ENCODE measurements around the gene ASTN2. TPM values are rescaled to one million over a fixed set of nuclear protein-coding genes. Genes with fewer than 3 reads are reported as not detected.

Gene ASTN2
- polyA plus RNA-seq, 2 of the 4 experiments (the other 2 are of a cell fraction): 5.8 to 11.6 TPM

- no peak overlapping the region for H3K4me2 ChIP-seq
- ChIA-PET CTCF (interaction anchor here (0.5 kb wide), 1 partner anchor 261 kb away, joined by 3 read pairs; no protein-coding TSS in a partner anchor), POLR2A (no interaction called here)
- no peak for DNase-seq (ENCODE audit: low read depth in 1 of 2, low spot score in 1 of 2)
- H3K4me1 ChIP-seq: no peaks in the 10 kb centered on the region
- ATAC-seq: no peak
- no peak for FAIRE-seq
- TF ChIP-seq HDAC2 (IDR thresholded peaks at IDR 0.05): no peak
- no peak for TF ChIP-seq HMGXB4 (CRISPR knock-in tag; IDR thresholded peaks at IDR 0.05; ENCODE audit: borderline replicate concordance)
- TF ChIP-seq MYC (IDR thresholded peaks at IDR 0.05; ENCODE audit: borderline replicate concordance, low read length): no peak
- TF ChIP-seq ESRRA (IDR thresholded peaks at IDR 0.05; ENCODE audit: borderline replicate concordance, low read length): no peak
- TF ChIP-seq HOXB5 (CRISPR knock-in tag; IDR thresholded peaks at IDR 0.05): no peak
- no peak for TF ChIP-seq E2F6 (IDR thresholded peaks at IDR 0.05; ENCODE audit: borderline replicate concordance, low read depth)
- no peak for TF ChIP-seq HEYL (CRISPR knock-in tag; IDR thresholded peaks at IDR 0.05)
- TF ChIP-seq CBX2 (IDR thresholded peaks at IDR 0.05; ENCODE audit: borderline replicate concordance, low read depth): no peak
- TF ChIP-seq CTCF (IDR thresholded peaks at IDR 0.05): no peak
- no peak for TF ChIP-seq ZNF302 (CRISPR knock-in tag; IDR thresholded peaks at IDR 0.05)
- no peak for TF ChIP-seq RCOR1 (IDR thresholded peaks at IDR 0.05; ENCODE audit: low read depth, low read length)
- TF ChIP-seq HOXA7 (CRISPR knock-in tag; IDR thresholded peaks at IDR 0.05): no peak
- no peak for TF ChIP-seq ZC3H11A (IDR thresholded peaks at IDR 0.05)
- no peak for TF ChIP-seq NR3C1 (IDR thresholded peaks at IDR 0.05)
- no peak for TF ChIP-seq EP300 (IDR thresholded peaks at IDR 0.05)
- TF ChIP-seq SMC3 (IDR thresholded peaks at IDR 0.05): no peak
- 6% methylated on average over 8 of the region's 8 CpGs for WGBS (ENCODE audit: missing lambda C conversion rate)
- no peak overlapping the region for H3K4me3 ChIP-seq
- no peak overlapping the region for H3K27ac ChIP-seq
- no peaks in the 10 kb centered on the region for H3K9me3 ChIP-seq
Observed at GRCh38 chr9:117258184-117258866, 156.5 kb downstream of the ASTN2 start.

- H3K4me3 ChIP-seq: no peak overlapping the region
- 0% methylated on average over 2 of the region's 2 CpGs for WGBS (ENCODE audit: missing lambda C conversion rate)
- no peak for TF ChIP-seq ESRRA (IDR thresholded peaks at IDR 0.05; ENCODE audit: borderline replicate concordance, low read length)
- TF ChIP-seq EHMT2 (IDR thresholded peaks at IDR 0.05; ENCODE audit: low read depth): no peak
- no peak for TF ChIP-seq TFCP2L1 (CRISPR knock-in tag; IDR thresholded peaks at IDR 0.05)
- TF ChIP-seq HDAC2 (IDR thresholded peaks at IDR 0.05): no peak
- no peak for TF ChIP-seq BCL3 (IDR thresholded peaks at IDR 0.05)
- no peak for TF ChIP-seq RCOR1 (IDR thresholded peaks at IDR 0.05; ENCODE audit: low read depth, low read length)
- no peak for TF ChIP-seq ZC3H11A (IDR thresholded peaks at IDR 0.05)
- TF ChIP-seq KDM5A (IDR thresholded peaks at IDR 0.05): no peak
- TF ChIP-seq SREBF2 (IDR thresholded peaks at IDR 0.05): no peak
- no peak for TF ChIP-seq FOSB (CRISPR knock-in tag; IDR thresholded peaks at IDR 0.05)
- no peak for TF ChIP-seq ELK1 (IDR thresholded peaks at IDR 0.05; ENCODE audit: low read depth, low read length)
- no peak for TF ChIP-seq EP300 (IDR thresholded peaks at IDR 0.05)
- no peak for TF ChIP-seq PBX3 (IDR thresholded peaks at IDR 0.05)
- H3K4me1 ChIP-seq: no peaks in the 10 kb centered on the region
- H3K27ac ChIP-seq: no peak overlapping the region
- ATAC-seq (no peak), FAIRE-seq (no peak), DNase-seq (ENCODE audit: low read depth in 1 of 2, low spot score in 1 of 2) (no peak)
- POLR2A ChIA-PET: no interaction called here
- no peak overlapping the region for H3K4me2 ChIP-seq
- CTCF ChIA-PET: no interaction called here
- H3K9me3 ChIP-seq: no peaks in the 10 kb centered on the region
Observed at GRCh38 chr9:117253261-117253660, 161.6 kb downstream of the ASTN2 start.
